GM19238 (cell line): Measurements from ENCODE around the gene DBNL.

ENCODE experiments used
- DNase-seq: peaks from one replicate; pipeline ENCODE4 v3.0.0; 2011; ENCODE audit warnings: low spot score; ENCODE audit not compliant: insufficient read length

Gene DBNL

GRCh38 chr7:44098092-44099068 is 53.9 kb downstream of the DBNL start:
- no peak for DNase-seq

DNA sequence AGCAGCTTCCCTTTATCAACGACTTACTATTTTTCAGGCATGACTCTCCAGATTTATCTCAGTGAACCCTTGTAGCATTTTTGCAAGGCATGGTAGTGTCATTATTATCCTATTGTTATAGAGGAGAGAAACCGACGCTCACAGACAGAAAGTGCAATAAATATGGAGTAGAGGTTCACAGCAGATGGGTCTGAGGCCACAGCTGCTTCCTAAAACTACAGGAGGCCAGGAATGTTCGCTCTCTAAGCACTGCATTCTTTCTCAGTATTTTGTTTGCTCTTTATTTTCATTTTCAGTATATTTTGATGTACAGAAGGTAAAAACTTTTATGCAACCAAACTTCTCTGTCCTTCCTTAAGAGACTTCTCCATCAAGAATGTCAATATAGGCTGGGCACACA is 55.2 kb downstream of the DBNL start:
- no peak for DNase-seq

- no peak for DNase-seq
These were observed 56.2 kb downstream of the DBNL start for GRCh38 chr7:44100458-44101302.

DNA sequence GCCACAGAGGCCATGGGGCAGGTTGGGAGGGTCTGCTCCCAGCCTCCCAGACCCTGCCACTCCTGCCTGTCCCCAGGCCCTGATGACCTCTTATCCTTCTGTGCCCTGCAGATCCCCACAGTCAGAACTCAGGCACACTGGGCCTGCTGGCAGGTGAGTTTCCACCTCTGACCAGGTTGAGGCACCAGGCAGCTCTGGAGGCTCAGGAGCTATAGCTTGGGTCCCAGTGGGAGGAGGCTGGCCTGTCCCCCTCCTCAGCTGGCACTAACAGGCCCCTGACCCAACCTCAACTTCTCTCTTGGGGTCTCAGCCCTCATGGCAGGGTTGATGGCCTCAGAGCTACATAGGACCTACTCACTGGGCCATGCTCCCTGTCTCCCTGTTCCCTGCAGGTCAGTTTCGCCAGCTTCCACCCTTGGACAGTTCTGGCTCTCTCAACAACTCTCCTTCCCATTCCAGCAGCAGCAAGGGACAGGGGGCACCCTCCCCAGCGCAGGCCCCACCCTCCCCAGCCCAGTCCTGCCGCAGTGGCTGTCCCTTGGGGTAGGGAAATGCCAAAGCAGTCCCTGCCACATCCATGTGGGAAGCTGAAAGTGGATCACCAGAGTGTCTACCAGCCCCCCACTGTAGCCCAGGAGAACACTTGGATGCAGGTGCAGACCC is 56.9 kb downstream of the DBNL start:
- no peak for DNase-seq

GRCh38 chr7:44101966-44102845 is 57.7 kb downstream of the DBNL start:
- no peak for DNase-seq

DNA sequence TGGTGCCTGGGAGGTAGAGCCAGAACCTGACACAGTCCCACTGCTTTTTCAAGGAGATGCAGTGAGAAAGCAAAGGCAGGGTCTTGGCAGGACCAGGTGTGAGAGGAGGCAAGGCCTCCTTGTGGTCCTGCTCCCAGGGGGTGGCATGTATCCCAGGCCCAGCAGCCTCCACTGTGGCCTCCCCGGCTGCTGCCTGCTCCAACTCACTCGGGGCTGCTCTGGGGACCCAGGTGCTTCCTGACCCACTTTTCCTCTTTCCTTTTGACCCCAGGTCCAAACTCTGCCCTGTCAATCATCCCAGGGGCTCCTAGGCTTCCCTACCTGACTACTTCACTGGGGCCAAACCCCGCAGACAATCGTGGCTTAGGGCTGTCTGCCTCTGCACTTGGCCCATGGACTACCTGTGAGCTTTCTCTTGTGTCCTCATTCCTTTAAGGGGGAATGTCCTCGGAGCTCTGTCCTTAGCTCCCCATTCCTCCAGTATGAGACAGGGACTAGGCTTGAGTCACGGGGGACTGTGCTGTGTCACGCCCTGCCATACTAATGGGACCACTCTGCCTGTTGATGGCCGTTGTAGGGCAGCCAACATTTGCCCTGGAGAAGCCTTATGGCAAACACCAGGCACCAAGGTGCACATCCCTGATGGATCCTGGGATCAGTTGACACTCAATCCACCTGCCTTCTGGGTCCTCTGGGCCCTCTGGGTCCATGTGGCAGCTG is 58.5 kb downstream of the DBNL start:
- DNase-seq, result no peak

GRCh38 chr7:44103566-44103922 is 59.0 kb downstream of the DBNL start:
- DNase-seq, result no peak

GRCh38 chr7:44103923-44104859 is 59.7 kb downstream of the DBNL start, which contains the start of gene AEBP1:
AEBP1 (plus strand) TSS chr7:44104345; CDS start chr7:44104666, 321 bp downstream.
- DNase-seq, result no peak

- DNase-seq, result no peak
These were observed 60.6 kb downstream of the DBNL start for GRCh38 chr7:44104860-44105771.

DNA sequence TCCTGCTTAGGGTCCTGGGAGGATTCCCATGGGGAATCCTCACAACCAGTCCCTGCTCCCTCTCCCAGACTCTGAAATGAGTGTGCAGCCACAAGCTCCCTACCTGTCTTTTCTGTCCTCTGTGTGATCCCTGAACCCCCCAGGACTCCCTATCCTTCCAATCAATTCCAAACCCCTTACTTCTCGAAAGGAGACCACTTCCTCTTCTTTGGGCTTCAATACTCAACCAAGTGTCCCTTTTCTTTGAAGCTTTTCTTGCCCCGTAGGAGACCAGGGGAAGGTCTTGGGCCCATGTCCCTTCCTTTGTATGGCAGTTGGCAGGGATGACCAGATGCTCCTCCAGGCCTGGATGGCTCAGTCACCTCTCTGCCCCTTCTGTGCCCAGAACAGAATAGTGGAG is 61.3 kb downstream of the DBNL start:
- no peak for DNase-seq

DNA sequence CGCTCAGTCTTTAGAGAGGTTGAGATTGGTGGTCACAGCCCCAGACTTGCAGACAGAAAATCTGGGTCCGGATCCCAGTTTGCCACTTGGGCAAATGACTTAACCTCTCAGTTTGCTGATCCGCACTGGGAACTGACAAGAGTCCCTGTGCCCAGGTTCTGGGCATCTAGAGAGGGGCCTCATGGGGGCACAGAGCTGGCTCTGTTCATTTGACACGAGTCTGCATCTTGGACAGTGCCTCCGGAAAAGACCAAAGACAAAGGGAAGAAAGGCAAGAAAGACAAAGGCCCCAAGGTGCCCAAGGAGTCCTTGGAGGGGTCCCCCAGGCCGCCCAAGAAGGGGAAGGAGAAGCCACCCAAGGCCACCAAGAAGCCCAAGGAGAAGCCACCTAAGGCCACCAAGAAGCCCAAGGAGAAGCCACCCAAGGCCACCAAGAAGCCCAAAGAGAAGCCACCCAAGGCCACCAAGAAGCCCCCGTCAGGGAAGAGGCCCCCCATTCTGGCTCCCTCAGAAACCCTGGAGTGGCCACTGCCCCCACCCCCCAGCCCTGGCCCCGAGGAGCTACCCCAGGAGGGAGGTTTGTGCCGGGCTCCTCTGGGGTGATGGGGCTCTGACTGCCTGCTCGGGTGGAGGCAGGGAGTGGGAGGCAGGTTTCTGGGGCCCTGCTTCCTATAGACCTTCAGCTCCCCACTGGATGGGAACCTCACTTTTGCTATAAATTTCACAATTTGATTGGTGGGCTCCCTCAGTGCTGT is 62.0 kb downstream of the DBNL start:
- DNase-seq, result no peak

DNA sequence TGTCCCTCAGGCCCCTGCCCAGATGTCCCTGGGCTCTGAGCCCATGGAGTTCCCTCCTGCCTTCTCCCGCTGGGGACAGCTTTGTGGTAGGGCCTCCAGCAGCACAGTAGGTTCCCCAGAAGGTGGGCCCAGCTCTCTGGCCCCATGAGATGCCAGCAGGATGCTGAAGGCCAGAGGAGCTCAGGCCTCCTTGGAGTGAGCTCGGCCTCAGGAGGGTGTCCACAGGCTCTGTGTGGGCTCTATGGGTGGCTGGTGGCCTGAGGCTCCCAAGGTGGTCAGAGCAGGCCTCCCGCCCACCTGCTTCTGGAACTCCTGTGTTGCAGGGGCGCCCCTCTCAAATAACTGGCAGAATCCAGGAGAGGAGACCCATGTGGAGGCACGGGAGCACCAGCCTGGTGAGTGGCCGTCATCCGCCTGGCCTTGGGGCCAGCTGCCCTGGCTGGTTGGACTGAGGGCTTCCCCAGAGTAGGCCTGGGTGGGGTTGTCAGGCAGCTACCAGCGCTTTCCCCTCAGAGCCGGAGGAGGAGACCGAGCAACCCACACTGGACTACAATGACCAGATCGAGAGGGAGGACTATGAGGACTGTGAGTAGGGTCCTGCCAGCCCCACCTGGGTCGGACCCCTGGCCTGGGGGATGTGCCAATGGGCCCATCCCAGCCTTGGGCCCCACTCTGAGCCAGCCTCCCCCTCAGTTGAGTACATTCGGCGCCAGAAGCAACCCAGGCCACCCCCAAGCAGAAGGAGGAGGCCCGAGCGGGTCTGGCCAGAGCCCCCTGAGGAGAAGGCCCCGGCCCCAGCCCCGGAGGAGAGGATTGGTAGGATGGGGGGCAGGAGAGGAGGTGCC is 62.8 kb downstream of the DBNL start:
- no peak for DNase-seq

GRCh38 chr7:44107961-44108767 is 63.7 kb downstream of the DBNL start:
- no peak for DNase-seq

DNA sequence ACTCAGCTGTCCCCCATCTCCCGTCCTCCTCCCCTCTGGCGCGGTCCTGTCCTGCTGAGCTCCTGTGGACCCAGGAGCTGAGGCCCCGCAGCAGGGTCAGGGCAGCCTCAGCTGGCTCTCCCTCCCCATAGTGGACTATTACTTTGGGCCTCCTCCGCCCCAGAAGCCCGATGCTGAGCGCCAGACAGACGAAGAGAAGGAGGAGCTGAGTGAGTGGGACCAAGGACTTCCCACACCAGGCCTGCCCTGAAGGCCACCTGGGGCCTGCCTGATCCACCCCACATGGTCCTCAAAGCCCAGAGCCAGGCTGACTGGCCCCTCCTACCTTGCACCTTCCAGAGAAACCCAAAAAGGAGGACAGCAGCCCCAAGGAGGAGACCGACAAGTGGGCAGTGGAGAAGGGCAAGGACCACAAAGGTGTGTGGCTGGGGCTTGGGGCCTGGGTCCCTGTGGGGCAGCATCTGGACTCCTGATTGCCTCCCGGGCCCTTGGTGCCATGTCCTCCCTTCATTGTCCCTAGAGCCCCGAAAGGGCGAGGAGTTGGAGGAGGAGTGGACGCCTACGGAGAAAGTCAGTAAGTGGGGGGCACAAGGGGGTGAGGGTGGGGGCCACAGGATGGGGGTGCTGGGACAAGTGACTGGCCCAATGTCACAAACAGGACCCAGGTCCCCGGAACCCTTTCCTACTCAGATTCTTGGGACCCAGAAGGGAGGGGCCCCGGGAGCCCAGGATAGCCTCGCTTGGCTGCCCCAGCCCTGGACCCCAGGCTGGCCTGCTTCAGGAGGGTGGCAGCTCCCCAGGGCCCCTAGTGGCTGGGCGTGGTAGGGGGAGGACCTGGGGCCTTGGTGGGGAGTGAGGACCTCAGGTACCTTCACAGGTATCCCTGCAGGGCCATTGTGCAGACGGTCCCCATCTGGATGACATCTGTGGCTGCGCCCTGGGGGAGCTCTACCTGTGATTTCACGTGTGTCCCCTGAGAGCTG is 64.6 kb downstream of the DBNL start:
- DNase-seq, result no peak
